K562 (cell line): ENCODE results near the gene LDB2. TPM values are rescaled to one million over a fixed set of nuclear protein-coding genes. Genes with fewer than 3 reads are reported as not detected.

ENCODE experiments used
- ATAC-seq: fragments of 200-7000 bp; cut with Tn5 transposase; 3 replicates; pipeline ENCODE4 v1.9.1; 2020; ENCODE audit warnings: moderate library complexity
- BruUV-seq: library from RNA; stranded (reverse); fragments of 400-500 nt; replicated peaks from 2 replicates; lab custom pipeline; 2021; lab: Mats Ljungman, UMichigan
- CTCF ChIA-PET: fragments of 300-600 bp; formaldehyde crosslinking; extraction: SDS; loops from one replicate; lab custom pipeline; 2021; ENCODE audit warnings: low intra/inter-chr PET ratio; lab: Yijun Ruan, JAX
- POLR2A ChIA-PET: fragments of 300-600, 350-650 bp; sonication (Branson Sonifier 250); formaldehyde crosslinking; extraction: SDS; loops from one replicate; lab custom pipeline; 2021; ENCODE audit warnings: antibody characterized with exemption, inconsistent platforms; lab: Yijun Ruan, JAX
- DNase-seq, 4 experiments: peaks; one replicate each; pipeline versions ENCODE4 v3.0.0 to v3.0.0-alpha.2; 2011 to 2018; ENCODE audit warnings: low spot score in 3 of 4, mixed read lengths in 3 of 4; ENCODE audit errors: extremely low read depth in 1 of 4
- FAIRE-seq: peaks from 2 replicates; lab custom pipeline; 2011; peaks lifted over from hg19 to GRCh38; lab: Jason Lieb, UNC
- H2AFZ ChIP-seq: 2 replicates; pipeline ENCODE4 v1.6.0; 2011; ENCODE audit warnings: low read depth, low read length, control low read depth, inconsistent platforms
- H3K27ac ChIP-seq: fragments of 200-600 bp; 3 replicates; pipeline ENCODE4 v1.8.0; 2011; ENCODE audit warnings: low read depth, mild to moderate bottlenecking, control low read depth, inconsistent platforms, low read length, moderate library complexity, mixed read lengths; ENCODE audit errors: extremely low read depth
- H3K27me3 ChIP-seq, 2 experiments: fragments of 300-600 bp in 1 of 2; 2 replicates in 1 of 2; 3 replicates in 1 of 2; pipeline versions ENCODE4 v1.6.0 to v1.8.0; 2011; ENCODE audit warnings: inconsistent platforms in 2 of 2, low read length in 2 of 2, mild to moderate bottlenecking in 1 of 2, mixed read lengths in 1 of 2, moderate library complexity in 1 of 2; ENCODE audit not compliant: control insufficient read depth in 2 of 2, insufficient read depth in 2 of 2
- H3K36me3 ChIP-seq: fragments of 300-600 bp; 3 replicates; pipeline ENCODE4 v1.8.0; 2011; ENCODE audit warnings: mild to moderate bottlenecking, low read length, inconsistent platforms; ENCODE audit not compliant: control insufficient read depth, insufficient read depth
- H3K4me1 ChIP-seq, 2 experiments: fragments of 200-600 bp in 1 of 2; replicated peaks in 1 of 2; 2 replicates in 1 of 2; 3 replicates in 1 of 2; pipeline versions ENCODE4 v1.5.1 to v1.8.0; 2011; ENCODE audit warnings: inconsistent platforms in 2 of 2, low read length in 2 of 2, mild to moderate bottlenecking in 1 of 2, mixed read lengths in 1 of 2, moderate library complexity in 1 of 2; ENCODE audit not compliant: control insufficient read depth in 2 of 2, insufficient read depth in 2 of 2
- H3K4me2 ChIP-seq: 2 replicates; pipeline ENCODE4 v1.6.1; 2011; ENCODE audit warnings: low read length, control low read depth, inconsistent platforms, mixed read lengths; ENCODE audit not compliant: insufficient read depth
- H3K4me3 ChIP-seq: fragments of 200-600 bp; sonication (generic), shearing (Covaris generic); 2 replicates; pipeline ENCODE4 v1.5.1; 2016; ENCODE audit warnings: control low read depth, inconsistent platforms
- H3K79me2 ChIP-seq: fragments of 200-600 bp; 3 replicates; pipeline ENCODE4 v1.8.0; 2011; ENCODE audit warnings: low read length, inconsistent platforms; ENCODE audit not compliant: control insufficient read depth, insufficient read depth
- H3K9ac ChIP-seq, 2 experiments: 2 replicates each; pipeline versions ENCODE4 v1.6.0 to v1.6.1; 2011; ENCODE audit warnings: low read depth in 2 of 2, low read length in 2 of 2, control low read depth in 1 of 2, inconsistent platforms in 1 of 2, mild to moderate bottlenecking in 1 of 2, mixed read lengths in 1 of 2; ENCODE audit not compliant: insufficient read depth in 1 of 2
- H3K9me1 ChIP-seq: one replicate; pipeline ENCODE4 v1.6.0; 2011; ENCODE audit warnings: inconsistent platforms, mild to moderate bottlenecking, low read length, moderate library complexity; ENCODE audit not compliant: control insufficient read depth, insufficient read depth
- H3K9me3 ChIP-seq: replicated peaks from 2 replicates; pipeline ENCODE4 v1.5.1; 2011; ENCODE audit warnings: low read depth, low read length, inconsistent platforms; ENCODE audit not compliant: control insufficient read depth, insufficient read depth
- H4K20me1 ChIP-seq: replicated peaks from 2 replicates; pipeline ENCODE4 v1.6.1; 2011; ENCODE audit warnings: low read length, inconsistent platforms, mixed read lengths; ENCODE audit not compliant: control insufficient read depth, insufficient read depth
- ADNP ChIP-seq: fragments of 200-800 bp; sonication (Bioruptor generic); IDR thresholded peaks from 2 replicates; pipeline ENCODE4 v1.6.1; 2016; ENCODE audit warnings: missing genetic modification characterization, missing compliant biosample characterization
- ATF7 ChIP-seq: fragments of 450-650 bp; IDR thresholded peaks from 2 replicates; pipeline ENCODE4 v1.7.1; 2014; ENCODE audit warnings: mild to moderate bottlenecking, moderate library complexity
- BRCA1 ChIP-seq, 2 experiments: fragments of 450-650 bp in 1 of 2; sonication (generic) in 1 of 2; formaldehyde crosslinking in 1 of 2; IDR thresholded peaks; 2 replicates each; pipeline versions ENCODE4 v1.5.0 to v1.6.1; 2017 to 2020; ENCODE audit warnings: mild to moderate bottlenecking in 1 of 2, missing genetic modification reagents in 1 of 2
- E2F8 ChIP-seq: fragments of 450-650 bp; IDR thresholded peaks from 2 replicates; pipeline ENCODE4 v1.7.1; 2018; ENCODE audit warnings: mild to moderate bottlenecking, low read depth; ENCODE audit not compliant: partially characterized antibody
- GABPB2 ChIP-seq: fragments of 250-450 bp; sonication (Bioruptor Pico); conservative IDR thresholded peaks from 2 replicates; pipeline ENCODE4 v1.5.1; 2021; ENCODE audit warnings: mild to moderate bottlenecking
- HNRNPUL1 ChIP-seq: fragments of 200-400 bp; formaldehyde crosslinking; IDR thresholded peaks from 2 replicates; pipeline ENCODE4 v1.6.1; 2017; ENCODE audit warnings: low read length
- IRF1 ChIP-seq: sonication (generic); formaldehyde crosslinking; IDR thresholded peaks from 2 replicates; pipeline ENCODE4 v1.8.0; 2022; ENCODE audit warnings: missing genetic modification reagents, mild to moderate bottlenecking, borderline replicate concordance
- KLF6 ChIP-seq: fragments of 250-450 bp; sonication (Bioruptor Pico); IDR thresholded peaks from 2 replicates; pipeline ENCODE4 v1.4.0; 2020; ENCODE audit warnings: mild to moderate bottlenecking, moderate library complexity, borderline replicate concordance
- LCOR ChIP-seq: sonication (generic); formaldehyde crosslinking; IDR thresholded peaks from 2 replicates; pipeline ENCODE4 v1.8.0; 2022; ENCODE audit warnings: mild to moderate bottlenecking, missing genetic modification reagents
- RBM14 ChIP-seq: fragments of 200-400 bp; formaldehyde crosslinking; IDR thresholded peaks from 2 replicates; pipeline ENCODE4 v1.6.1; 2018; ENCODE audit warnings: low read depth, mild to moderate bottlenecking, low read length, moderate library complexity, borderline replicate concordance; ENCODE audit not compliant: insufficient read depth
- RBM34 ChIP-seq: fragments of 200-400 bp; formaldehyde crosslinking; IDR thresholded peaks from 2 replicates; pipeline ENCODE4 v1.6.1; 2018; ENCODE audit warnings: low read length, borderline replicate concordance; ENCODE audit not compliant: insufficient read depth
- RFX5 ChIP-seq: IDR thresholded peaks from 2 replicates; pipeline ENCODE4 v1.6.1; 2011; ENCODE audit warnings: low read depth, mild to moderate bottlenecking, improper control_type of control experiment, low read length
- SMARCC2 ChIP-seq: fragments of 450-650 bp; IDR thresholded peaks from 2 replicates; pipeline ENCODE4 v1.6.1; 2017; ENCODE audit warnings: antibody characterized with exemption, moderate library complexity, mild to moderate bottlenecking, low read depth
- SNIP1 ChIP-seq: fragments of 450-650 bp; IDR thresholded peaks from 2 replicates; pipeline ENCODE4 v1.7.1; 2017; ENCODE audit warnings: low read depth, mild to moderate bottlenecking
- XRCC4 ChIP-seq: IDR thresholded peaks from one replicate; pipeline ENCODE4 v1.6.1; 2011; ENCODE audit not compliant: insufficient read depth, insufficient read length; ENCODE audit errors: extremely low read depth
- ZBTB5 ChIP-seq: fragments of 450-650 bp; IDR thresholded peaks from 2 replicates; pipeline ENCODE4 v1.6.1; 2017; ENCODE audit warnings: antibody characterized with exemption
- ZNF586 ChIP-seq: fragments of 450-650 bp; formaldehyde crosslinking; conservative IDR thresholded peaks from 2 replicates; pipeline ENCODE4 v1.4.0; 2020; ENCODE audit warnings: mild to moderate bottlenecking, moderate library complexity
- ZNF780A ChIP-seq: fragments of 250-450 bp; sonication (Bioruptor Pico); IDR thresholded peaks from 2 replicates; pipeline ENCODE4 v1.5.0; 2021; ENCODE audit warnings: mild to moderate bottlenecking
- ZNF830 ChIP-seq: fragments of 250-450 bp; sonication (Bioruptor Pico); IDR thresholded peaks from 2 replicates; pipeline ENCODE4 v1.5.0; 2021; ENCODE audit warnings: mild to moderate bottlenecking
- ZSCAN29 ChIP-seq: fragments of 450-650 bp; IDR thresholded peaks from 2 replicates; pipeline ENCODE4 v1.6.1; 2017
- WGBS: fragments of 100-300 bp; shearing (Covaris generic); methylation state at CpG from one replicate; pipeline ENCODE4 v1.1.6; 2016; ENCODE audit warnings: low coverage, mixed read lengths; ENCODE audit not compliant: insufficient coverage; ENCODE audit errors: missing lambda C conversion rate; 5-methylcytosine and 5-hydroxymethylcytosine counted together
- in situ Hi-C: fragments of 300-500 bp; cut with MboI; formaldehyde crosslinking; loops from 4 replicates; pipeline ENCODE4 v1.15.0; 2018; ENCODE audit warnings: inconsistent platforms, mixed read lengths
- intact Hi-C: fragments of 100-400 bp; cut with micrococcal nuclease; formaldehyde crosslinking; loops from 2 replicates; pipeline ENCODE4 v1.14.2; 2022
- polyA plus RNA-seq, 8 experiments: library from polyadenylated mRNA; depleted of rRNA in 4 of 8; stranded (reverse) in 5 of 8; unstranded in 3 of 8; fragments of >200 nt; fragmentation: Nextera tagmentation in 2 of 8; fragmentation: Illumina TruSeq in 1 of 8; extraction: Ambion mirVana in 2 of 8; extraction: Trizol in 1 of 8; gene quantifications; 2 replicates each; pipeline versions ENCODE4 v1.2.1 to v1.2.3, GENCODE V29; 2011 to 2014; ENCODE audit warnings: inconsistent platforms in 1 of 8, missing spikeins in 1 of 8
- total RNA-seq, 7 experiments: library from RNA; depleted of rRNA in 6 of 7; stranded (reverse); fragments of >200 nt in 6 of 7; fragmentation: Illumina TruSeq in 2 of 7; extraction: Trizol in 2 of 7; gene quantifications; 2 replicates each; pipeline versions ENCODE4 v1.2.1 to v1.2.3, GENCODE V29; 2011 to 2021; ENCODE audit warnings: low replicate concordance in 1 of 7

LDB2 gene
- total and polyA plus RNA-seq, 9 of the 15 experiments (the other 6 are each of a cell fraction or from before 2014, with no cell fraction given): 0.10 to 0.20 TPM; not detected in 7

GRCh38 chr4:16914208-16914607 is 15.8 kb upstream of the LDB2 start:
- no peaks in the 10 kb centered on the region for H4K20me1 ChIP-seq
- H3K27me3 ChIP-seq: no peaks in the 10 kb centered on the region
- 0% methylated on average over 1 of the region's 1 CpG for WGBS
- no peaks in the 10 kb centered on the region for H3K36me3 ChIP-seq
- CTCF ChIA-PET: no interaction called here
- in situ Hi-C loops: no loop called here
- no peak overlapping the region for H3K4me3 ChIP-seq
- ATAC-seq: no peak
- intact Hi-C loops: no loop called here
- H3K9me3 ChIP-seq: no peaks in the 10 kb centered on the region
- no peaks in the 10 kb centered on the region for H3K9me1 ChIP-seq
- no peak overlapping the region for H3K9ac ChIP-seq
- BruUV-seq: no TSS peak
- no peaks in the 10 kb centered on the region for H3K4me1 ChIP-seq
- H3K27ac ChIP-seq: no peak overlapping the region
- H3K79me2 ChIP-seq: no peaks in the 10 kb centered on the region
- TF ChIP-seq GABPB2 (CRISPR knock-in tag) (no peak), ZNF830 (CRISPR knock-in tag) (no peak), HNRNPUL1 (no peak), IRF1 (CRISPR knock-in tag) (no peak), BRCA1 (IDR thresholded peaks at IDR 0.05) (no peak), BRCA1 (CRISPR knock-in tag; IDR thresholded peaks at IDR 0.05) (no peak), ZNF586 (CRISPR knock-in tag) (no peak), ZNF780A (CRISPR knock-in tag) (no peak), ATF7 (no peak), E2F8 (no peak), ADNP (tag) (no peak), LCOR (CRISPR knock-in tag) (no peak), RBM14 (no peak), XRCC4 (no peak), ZBTB5 (no peak), SMARCC2 (no peak), RBM34 (no peak), SNIP1 (no peak), ZSCAN29 (no peak), RFX5 (no peak), KLF6 (CRISPR knock-in tag) (no peak)
- TF ChIP-seq, all 486 proteins: peak for 0
- no peak overlapping the region for H3K4me2 ChIP-seq
- POLR2A ChIA-PET: no interaction called here
- FAIRE-seq: no peak
- DNase-seq: no peak
- H2AFZ ChIP-seq: no peak overlapping the region
